Measurements from ENCODE around the gene GPS1. TPM values are rescaled to one million over a fixed set of nuclear protein-coding genes. Genes with fewer than 3 reads are reported as not detected.
A peak's percentile ranks its signal among the peaks of the same experiment; 100 is the strongest.

The GPS1 gene
- total RNA-seq, 1 donor from 2014 or later, result 156 TPM

GRCh38 chr17:82031885-82032627, 19.6 kb upstream of the GPS1 start:
- peak overlapping the region; percentile 84 for H3K4me3 Mint-ChIP-seq
- H3K27ac Mint-ChIP-seq (ENCODE audit: unreplicated experiment), result no peak overlapping the region
- no peaks in the 10 kb centered on the region for H3K36me3 Mint-ChIP-seq (ENCODE audit: low read depth)
- DNase-seq (ENCODE audit: low read depth, low spot score), result no peak
- H3K9me3 Mint-ChIP-seq, result no peaks in the 10 kb centered on the region
- no peak for TF ChIP-seq CTCF (conservative IDR thresholded peaks at IDR 0.05)
- peaks cover 3% of the 10 kb centered on the region for H3K27me3 Mint-ChIP-seq (ENCODE audit: low read depth)
- H3K4me1 Mint-ChIP-seq, result peaks cover 14% of the 10 kb centered on the region

GRCh38 chr17:82033359-82034085, 18.2 kb upstream of the GPS1 start:
- TF ChIP-seq CTCF (conservative IDR thresholded peaks at IDR 0.05), result no peak
- Mint-ChIP-seq H3K36me3 (ENCODE audit: low read depth) (no peaks in the 10 kb centered on the region), H3K9me3 (no peaks in the 10 kb centered on the region), H3K4me3 (peak overlapping the region; percentile 84), H3K27ac (ENCODE audit: unreplicated experiment) (no peak overlapping the region), H3K4me1 (peaks cover 20% of the 10 kb centered on the region), H3K27me3 (ENCODE audit: low read depth) (peaks cover 3% of the 10 kb centered on the region)
- no peak for DNase-seq (ENCODE audit: low read depth, low spot score)

GRCh38 chr17:82034371-82035011, 17.2 kb upstream of the GPS1 start:
- no peak for TF ChIP-seq CTCF (conservative IDR thresholded peaks at IDR 0.05)
- Mint-ChIP-seq H3K27me3 (ENCODE audit: low read depth) (peaks cover 3% of the 10 kb centered on the region), H3K27ac (ENCODE audit: unreplicated experiment) (no peak overlapping the region), H3K36me3 (ENCODE audit: low read depth) (no peaks in the 10 kb centered on the region), H3K4me3 (peak overlapping the region; percentile 72), H3K9me3 (no peaks in the 10 kb centered on the region), H3K4me1 (peaks cover 26% of the 10 kb centered on the region)
- no peak for DNase-seq (ENCODE audit: low read depth, low spot score)

- TF ChIP-seq CTCF (conservative IDR thresholded peaks at IDR 0.05), result no peak
- Mint-ChIP-seq H3K27me3 (ENCODE audit: low read depth) (peaks cover 3% of the 10 kb centered on the region), H3K4me1 (peaks cover 29% of the 10 kb centered on the region)
These were observed 16.2 kb upstream of the GPS1 start for GRCh38 chr17:82035488-82035887.

GRCh38 chr17:82035956-82036633, 15.6 kb upstream of the GPS1 start:
- DNase-seq (ENCODE audit: low read depth, low spot score), result no peak
- Mint-ChIP-seq H3K27ac (ENCODE audit: unreplicated experiment) (no peak overlapping the region), H3K36me3 (ENCODE audit: low read depth) (no peaks in the 10 kb centered on the region), H3K4me1 (peaks cover 31% of the 10 kb centered on the region), H3K9me3 (no peaks in the 10 kb centered on the region), H3K4me3 (peak overlapping the region; percentile 78), H3K27me3 (ENCODE audit: low read depth) (peaks cover 3% of the 10 kb centered on the region)
- no peak for TF ChIP-seq CTCF (conservative IDR thresholded peaks at IDR 0.05)

More at GRCh38 chr17:82035488-82035887, 16.2 kb upstream of the GPS1 start:
- no peaks in the 10 kb centered on the region for H3K9me3 Mint-ChIP-seq
- no peaks in the 10 kb centered on the region for H3K36me3 Mint-ChIP-seq (ENCODE audit: low read depth)
- DNase-seq (ENCODE audit: low read depth, low spot score), result no peak
- H3K4me3 Mint-ChIP-seq, result peak overlapping the region; percentile 72
- H3K27ac Mint-ChIP-seq (ENCODE audit: unreplicated experiment), result no peak overlapping the region
